K562 (cell line): ENCODE data around the gene SAA2. TPM values are rescaled to one million over a fixed set of nuclear protein-coding genes. Genes with fewer than 3 reads are reported as not detected.
A peak's percentile ranks its signal among the peaks of the same experiment; 100 is the strongest.
"Not testable (repeated sequence)": the region's sequence is repeated elsewhere in the genome, so short reads cannot be mapped to it uniquely, and the experiment has no call there.

Experiments
- ATAC-seq: fragments of 200-7000 bp; cut with Tn5 transposase; 3 replicates; pipeline ENCODE4 v1.9.1; 2020; ENCODE audit warnings: moderate library complexity
- BruUV-seq: library from RNA; stranded (reverse); fragments of 400-500 nt; replicated peaks from 2 replicates; lab custom pipeline; 2021; lab: Mats Ljungman, UMichigan
- CTCF ChIA-PET: fragments of 300-600 bp; formaldehyde crosslinking; extraction: SDS; loops from one replicate; lab custom pipeline; 2021; ENCODE audit warnings: low intra/inter-chr PET ratio; lab: Yijun Ruan, JAX
- POLR2A ChIA-PET: fragments of 300-600, 350-650 bp; sonication (Branson Sonifier 250); formaldehyde crosslinking; extraction: SDS; loops from one replicate; lab custom pipeline; 2021; ENCODE audit warnings: antibody characterized with exemption, inconsistent platforms; lab: Yijun Ruan, JAX
- DNase-seq, 4 experiments: peaks; one replicate each; pipeline versions ENCODE4 v3.0.0 to v3.0.0-alpha.2; 2011 to 2018; ENCODE audit warnings: low spot score in 3 of 4, mixed read lengths in 3 of 4; ENCODE audit errors: extremely low read depth in 1 of 4
- FAIRE-seq: peaks from 2 replicates; lab custom pipeline; 2011; peaks lifted over from hg19 to GRCh38; lab: Jason Lieb, UNC
- H2AFZ ChIP-seq: 2 replicates; pipeline ENCODE4 v1.6.0; 2011; ENCODE audit warnings: low read depth, low read length, control low read depth, inconsistent platforms
- H3K27ac ChIP-seq: fragments of 200-600 bp; 3 replicates; pipeline ENCODE4 v1.8.0; 2011; ENCODE audit warnings: low read depth, mild to moderate bottlenecking, control low read depth, inconsistent platforms, low read length, moderate library complexity, mixed read lengths; ENCODE audit errors: extremely low read depth
- H3K27me3 ChIP-seq, 2 experiments: fragments of 300-600 bp in 1 of 2; 2 replicates in 1 of 2; 3 replicates in 1 of 2; pipeline versions ENCODE4 v1.6.0 to v1.8.0; 2011; ENCODE audit warnings: inconsistent platforms in 2 of 2, low read length in 2 of 2, mild to moderate bottlenecking in 1 of 2, mixed read lengths in 1 of 2, moderate library complexity in 1 of 2; ENCODE audit not compliant: control insufficient read depth in 2 of 2, insufficient read depth in 2 of 2
- H3K36me3 ChIP-seq: fragments of 300-600 bp; 3 replicates; pipeline ENCODE4 v1.8.0; 2011; ENCODE audit warnings: mild to moderate bottlenecking, low read length, inconsistent platforms; ENCODE audit not compliant: control insufficient read depth, insufficient read depth
- H3K4me1 ChIP-seq, 2 experiments: fragments of 200-600 bp in 1 of 2; replicated peaks in 1 of 2; 2 replicates in 1 of 2; 3 replicates in 1 of 2; pipeline versions ENCODE4 v1.5.1 to v1.8.0; 2011; ENCODE audit warnings: inconsistent platforms in 2 of 2, low read length in 2 of 2, mild to moderate bottlenecking in 1 of 2, mixed read lengths in 1 of 2, moderate library complexity in 1 of 2; ENCODE audit not compliant: control insufficient read depth in 2 of 2, insufficient read depth in 2 of 2
- H3K4me2 ChIP-seq: 2 replicates; pipeline ENCODE4 v1.6.1; 2011; ENCODE audit warnings: low read length, control low read depth, inconsistent platforms, mixed read lengths; ENCODE audit not compliant: insufficient read depth
- H3K4me3 ChIP-seq: fragments of 200-600 bp; sonication (generic), shearing (Covaris generic); 2 replicates; pipeline ENCODE4 v1.5.1; 2016; ENCODE audit warnings: control low read depth, inconsistent platforms
- H3K79me2 ChIP-seq: fragments of 200-600 bp; 3 replicates; pipeline ENCODE4 v1.8.0; 2011; ENCODE audit warnings: low read length, inconsistent platforms; ENCODE audit not compliant: control insufficient read depth, insufficient read depth
- H3K9ac ChIP-seq, 2 experiments: 2 replicates each; pipeline versions ENCODE4 v1.6.0 to v1.6.1; 2011; ENCODE audit warnings: low read depth in 2 of 2, low read length in 2 of 2, control low read depth in 1 of 2, inconsistent platforms in 1 of 2, mild to moderate bottlenecking in 1 of 2, mixed read lengths in 1 of 2; ENCODE audit not compliant: insufficient read depth in 1 of 2
- H3K9me1 ChIP-seq: one replicate; pipeline ENCODE4 v1.6.0; 2011; ENCODE audit warnings: inconsistent platforms, mild to moderate bottlenecking, low read length, moderate library complexity; ENCODE audit not compliant: control insufficient read depth, insufficient read depth
- H3K9me3 ChIP-seq: replicated peaks from 2 replicates; pipeline ENCODE4 v1.5.1; 2011; ENCODE audit warnings: low read depth, low read length, inconsistent platforms; ENCODE audit not compliant: control insufficient read depth, insufficient read depth
- H4K20me1 ChIP-seq: replicated peaks from 2 replicates; pipeline ENCODE4 v1.6.1; 2011; ENCODE audit warnings: low read length, inconsistent platforms, mixed read lengths; ENCODE audit not compliant: control insufficient read depth, insufficient read depth
- WGBS: fragments of 100-300 bp; shearing (Covaris generic); methylation state at CpG from one replicate; pipeline ENCODE4 v1.1.6; 2016; ENCODE audit warnings: low coverage, mixed read lengths; ENCODE audit not compliant: insufficient coverage; ENCODE audit errors: missing lambda C conversion rate; 5-methylcytosine and 5-hydroxymethylcytosine counted together
- in situ Hi-C: fragments of 300-500 bp; cut with MboI; formaldehyde crosslinking; loops from 4 replicates; pipeline ENCODE4 v1.15.0; 2018; ENCODE audit warnings: inconsistent platforms, mixed read lengths
- intact Hi-C: fragments of 100-400 bp; cut with micrococcal nuclease; formaldehyde crosslinking; loops from 2 replicates; pipeline ENCODE4 v1.14.2; 2022
- polyA plus RNA-seq, 8 experiments: library from polyadenylated mRNA; depleted of rRNA in 4 of 8; stranded (reverse) in 5 of 8; unstranded in 3 of 8; fragments of >200 nt; fragmentation: Nextera tagmentation in 2 of 8; fragmentation: Illumina TruSeq in 1 of 8; extraction: Ambion mirVana in 2 of 8; extraction: Trizol in 1 of 8; gene quantifications; 2 replicates each; pipeline versions ENCODE4 v1.2.1 to v1.2.3, GENCODE V29; 2011 to 2014; ENCODE audit warnings: inconsistent platforms in 1 of 8, missing spikeins in 1 of 8
- total RNA-seq, 7 experiments: library from RNA; depleted of rRNA in 6 of 7; stranded (reverse); fragments of >200 nt in 6 of 7; fragmentation: Illumina TruSeq in 2 of 7; extraction: Trizol in 2 of 7; gene quantifications; 2 replicates each; pipeline versions ENCODE4 v1.2.1 to v1.2.3, GENCODE V29; 2011 to 2021; ENCODE audit warnings: low replicate concordance in 1 of 7

SAA2 gene
- total and polyA plus RNA-seq, 9 of the 15 experiments (the other 6 are each of a cell fraction or from before 2014, with no cell fraction given): 4.6 TPM; not detected in 8

GRCh38 chr11:18247191-18247581 is 1.3 kb downstream of the SAA2 start:
- DNase-seq, H4K20me1 ChIP-seq, H3K27ac ChIP-seq, CTCF ChIA-PET, H3K9me1 ChIP-seq, H3K36me3 ChIP-seq, H3K4me3 ChIP-seq, POLR2A ChIA-PET, H3K4me2 ChIP-seq, ATAC-seq, H3K79me2 ChIP-seq, BruUV-seq, H2AFZ ChIP-seq, H3K9me3 ChIP-seq, H3K4me1 ChIP-seq, H3K9ac ChIP-seq: not testable (repeated sequence)
- peaks cover 8 to 11% of the 10 kb centered on the region in 2 experiments; a peak in 3 of 5 replicates for H3K27me3 ChIP-seq
- intact Hi-C loops (loop anchor here (10.0 kb wide), 1 partner anchor 488 kb away; no protein-coding TSS in a partner anchor), in situ Hi-C loops (loop anchor here (10.0 kb wide), 1 partner anchor 488 kb away; no protein-coding TSS in a partner anchor)
- FAIRE-seq: peak; percentile 69
- 0% methylated on average over 3 of the region's 6 CpGs for WGBS

GRCh38 chr11:18246379-18247190 is 1.9 kb downstream of the SAA2 start:
- POLR2A ChIA-PET, H3K4me2 ChIP-seq, H3K79me2 ChIP-seq, H3K27ac ChIP-seq, H4K20me1 ChIP-seq, H3K4me3 ChIP-seq, H3K9ac ChIP-seq, H3K4me1 ChIP-seq, H3K36me3 ChIP-seq, H2AFZ ChIP-seq, FAIRE-seq, DNase-seq, BruUV-seq, H3K9me3 ChIP-seq, H3K9me1 ChIP-seq, ATAC-seq, CTCF ChIA-PET: not testable (repeated sequence)
- intact Hi-C loops (loop anchor here (10.0 kb wide), 1 partner anchor 488 kb away; no protein-coding TSS in a partner anchor), in situ Hi-C loops (loop anchor here (10.0 kb wide), 1 partner anchor 488 kb away; no protein-coding TSS in a partner anchor)
- WGBS: 2% methylated on average over 9 of the region's 11 CpGs
- H3K27me3 ChIP-seq: peaks cover 8 to 11% of the 10 kb centered on the region in 2 experiments; a peak in 3 of 5 replicates
